NCI-H1092 treated with DMSO at 0.1 percent for 48 hours (cell line): ENCODE measurements around the gene MACC1.
"Not testable (repeated sequence)": the region's sequence is repeated elsewhere in the genome, so short reads cannot be mapped to it uniquely, and the experiment has no call there.

Source experiments
- DNase-seq: peaks from one replicate; lab custom pipeline; 2025; lab: John Stamatoyannopoulos, UW

MACC1 gene

DNA sequence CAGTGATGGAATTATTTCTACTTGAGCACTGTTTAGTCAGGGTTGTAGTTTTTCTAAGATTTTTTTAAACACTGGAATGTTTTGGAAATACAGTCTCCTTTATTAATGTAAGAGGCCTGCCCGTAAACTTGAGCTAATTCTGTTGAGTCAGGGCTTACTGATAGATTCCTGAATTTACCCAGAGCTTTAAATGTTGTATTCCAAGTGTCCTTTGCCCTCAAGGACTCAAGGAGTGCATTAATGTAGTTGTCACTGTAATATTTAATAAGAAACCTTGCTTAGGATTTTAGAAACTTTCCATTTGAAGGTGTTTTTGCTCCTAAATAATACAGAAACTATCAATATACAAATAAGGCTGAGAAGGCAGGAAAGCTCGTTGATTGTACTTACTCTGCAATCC lies 89.2 kb downstream of the MACC1 start:
- no peak for DNase-seq

DNA sequence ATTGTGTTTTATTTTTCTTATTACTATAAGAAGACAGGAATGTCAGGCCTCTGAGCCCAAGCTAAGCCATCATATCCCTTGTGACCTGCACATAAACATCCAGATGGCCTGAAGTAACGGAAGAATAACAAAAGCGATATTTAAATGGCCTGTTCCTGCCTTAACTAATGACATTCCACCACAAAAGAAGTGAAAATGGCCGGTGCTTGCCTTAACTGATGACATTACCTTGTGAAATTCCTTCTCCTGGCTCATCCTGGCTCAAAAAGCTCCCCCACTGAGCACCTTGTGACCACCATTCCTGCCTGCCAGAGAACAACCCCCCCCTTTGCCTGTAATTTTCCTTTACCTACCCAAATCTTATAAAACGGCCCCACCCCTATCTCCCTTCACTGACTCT lies 91.1 kb downstream of the MACC1 start:
- not testable (repeated sequence) for DNase-seq

DNA sequence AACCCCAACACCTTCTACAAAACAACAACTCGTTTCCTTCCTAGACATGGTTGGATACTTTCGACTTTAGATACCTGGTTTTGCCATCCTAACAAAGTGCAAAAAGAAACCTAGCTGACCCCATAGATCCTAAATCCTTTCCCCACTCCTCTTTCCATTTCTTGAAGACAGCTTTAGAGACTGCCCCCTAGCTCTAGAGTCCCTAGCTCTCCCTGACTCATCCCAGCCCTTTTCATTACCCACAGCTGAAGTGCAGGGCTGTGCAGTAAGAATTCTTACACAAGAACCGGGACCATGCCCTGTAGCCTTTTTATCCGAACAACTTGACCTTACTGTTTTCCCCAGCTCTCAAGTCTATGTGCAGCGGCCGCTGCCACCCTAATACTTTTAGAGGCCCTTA lies 93.1 kb downstream of the MACC1 start:
- DNase-seq = not testable (repeated sequence)

DNA sequence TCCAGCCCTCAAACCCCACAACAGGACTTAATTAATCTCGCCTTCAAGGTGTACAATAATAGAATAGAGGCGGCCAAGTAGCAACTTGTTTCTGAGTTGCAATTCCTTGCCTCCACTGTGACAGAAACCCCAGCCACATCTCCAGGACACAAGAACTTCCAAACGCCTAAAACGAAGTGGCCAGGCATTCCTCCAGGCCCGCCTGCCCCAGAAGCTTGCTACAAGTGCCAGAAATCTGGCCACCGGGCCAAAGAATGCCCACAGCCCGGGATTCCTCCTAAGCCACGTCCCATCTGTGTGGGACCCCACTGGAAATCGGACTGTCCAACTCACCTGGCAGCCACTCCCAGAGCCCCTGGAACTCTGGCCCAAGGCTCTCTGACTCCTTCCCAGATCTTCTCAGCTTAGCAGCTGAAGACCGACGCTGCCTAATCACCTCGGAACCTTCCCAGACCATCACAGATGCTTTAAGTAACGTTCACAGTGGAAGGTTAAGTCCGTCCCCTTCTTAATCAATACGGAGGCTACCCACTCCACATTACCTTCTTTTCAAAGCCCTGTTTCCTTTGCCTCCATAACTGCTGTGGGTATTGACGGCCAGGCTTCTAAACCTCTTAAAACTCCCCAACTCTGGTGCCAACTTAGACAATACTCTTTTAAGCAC lies 94.4 kb downstream of the MACC1 start:
- not testable (repeated sequence) for DNase-seq

- DNase-seq = no peak
Observed at GRCh38 chr7:20122073-20122472, 95.1 kb downstream of the MACC1 start.

DNA sequence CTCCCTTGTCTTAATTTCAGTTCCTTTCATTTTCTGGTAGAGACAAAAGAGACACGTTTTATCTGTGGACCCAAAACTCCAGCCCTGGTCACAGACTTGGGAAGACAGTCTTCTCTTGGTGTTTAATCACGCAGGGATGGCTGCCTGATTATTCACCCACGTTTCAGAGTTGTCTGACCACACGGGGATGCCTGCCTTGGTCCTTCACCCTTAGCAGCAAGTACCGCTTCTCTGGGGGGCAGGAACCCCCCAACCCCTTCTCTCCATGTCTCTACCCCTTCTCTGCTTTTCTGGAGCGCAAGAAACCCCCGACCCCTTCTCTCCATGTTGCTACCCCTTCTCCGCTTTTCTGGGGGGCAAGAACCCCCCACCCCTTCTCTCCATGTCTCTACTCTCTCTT lies 95.8 kb downstream of the MACC1 start:
- DNase-seq = no peak

DNA sequence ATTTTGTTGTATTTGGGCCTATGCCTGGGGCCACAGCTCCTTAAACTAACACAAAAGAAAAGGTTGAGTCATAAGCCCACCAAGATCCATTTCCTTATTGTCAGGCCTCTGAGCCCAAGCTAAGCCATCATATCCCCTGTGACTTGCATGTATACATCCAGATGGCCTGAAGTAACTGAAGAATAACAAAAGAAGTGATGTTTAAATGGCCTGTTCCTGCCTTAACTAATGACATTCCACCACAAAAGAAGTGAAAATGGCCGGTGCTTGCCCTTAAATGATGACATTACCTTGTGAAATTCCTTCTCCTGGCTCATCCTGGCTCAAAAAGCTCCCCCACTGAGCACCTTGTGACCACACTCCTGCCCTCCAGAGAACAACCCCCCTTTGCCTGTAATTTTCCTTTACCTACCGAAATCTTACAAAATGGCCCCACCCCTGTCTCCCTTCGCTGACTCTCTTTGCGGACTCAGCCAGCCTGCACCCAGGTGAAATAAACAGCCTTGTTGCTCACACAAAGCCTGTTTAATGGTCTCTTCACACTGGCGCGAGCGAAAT lies 96.5 kb downstream of the MACC1 start:
- not testable (repeated sequence) for DNase-seq

DNA sequence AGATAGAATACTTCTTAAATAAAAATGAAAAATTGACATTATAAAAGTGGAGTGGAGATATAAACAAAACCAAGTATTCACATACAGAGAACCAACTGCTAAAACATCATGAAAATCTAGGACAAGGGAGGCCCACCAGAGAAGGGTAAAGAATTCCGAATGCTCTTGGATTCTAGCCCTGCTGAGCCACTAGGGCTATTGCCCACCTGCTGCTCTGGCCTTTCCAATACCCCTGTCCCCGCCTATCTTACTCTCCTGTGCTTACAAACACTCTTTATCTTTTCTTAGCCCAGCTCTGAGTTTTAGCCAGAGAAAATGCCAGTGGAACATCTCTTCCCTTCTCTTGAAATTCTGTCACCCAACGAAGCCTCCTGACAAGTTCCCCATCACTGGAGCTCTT lies 100.3 kb downstream of the MACC1 start:
- no peak for DNase-seq

DNA sequence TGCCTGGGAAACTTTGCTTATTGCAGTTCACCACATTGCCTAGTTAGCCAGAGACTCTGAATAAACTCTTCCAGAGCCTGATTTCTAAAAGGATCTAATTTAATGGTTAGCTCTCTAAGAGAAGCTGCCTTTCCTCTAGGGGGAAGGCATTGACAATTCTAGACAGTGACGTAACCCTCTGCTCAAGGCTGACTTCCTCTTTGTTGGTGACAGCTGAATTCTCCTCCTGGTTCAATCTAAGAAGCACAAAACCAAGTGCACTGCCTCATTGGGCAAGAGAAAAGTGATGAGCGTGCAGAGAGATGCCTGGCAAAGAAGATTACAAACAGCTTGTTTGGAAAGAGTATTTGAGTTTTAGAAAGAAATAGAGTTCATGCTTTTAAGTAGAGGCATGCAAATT lies 102.7 kb downstream of the MACC1 start:
- DNase-seq = no peak

GRCh38 chr7:20113427-20114027 lies 103.7 kb downstream of the MACC1 start:
- no peak for DNase-seq

- no peak for DNase-seq
Observed at GRCh38 chr7:20112696-20113095, 104.5 kb downstream of the MACC1 start.

GRCh38 chr7:20111821-20112542 lies 105.2 kb downstream of the MACC1 start:
- DNase-seq = no peak

DNA sequence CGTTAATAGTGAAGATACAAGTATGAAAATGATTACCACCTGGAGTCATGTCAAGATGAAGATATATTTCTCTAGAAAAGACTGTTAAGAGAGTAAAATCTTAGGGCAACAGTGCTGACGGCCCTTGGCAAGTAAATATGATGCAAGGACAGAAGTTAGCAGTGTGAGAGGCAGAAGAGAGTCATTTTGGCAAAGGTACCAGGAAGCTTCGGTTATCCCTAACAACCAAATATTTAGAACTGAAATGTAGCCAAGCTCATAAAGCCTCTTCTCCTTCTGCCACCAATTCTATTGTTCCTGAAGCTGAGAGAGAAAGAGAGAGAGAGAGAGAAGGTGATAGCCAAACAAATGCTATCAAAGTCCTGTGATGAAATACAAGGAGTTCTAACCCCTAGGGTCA lies 109.6 kb downstream of the MACC1 start:
- DNase-seq = no peak

GRCh38 chr7:20104696-20105095 lies 112.5 kb downstream of the MACC1 start:
- DNase-seq = no peak

DNA sequence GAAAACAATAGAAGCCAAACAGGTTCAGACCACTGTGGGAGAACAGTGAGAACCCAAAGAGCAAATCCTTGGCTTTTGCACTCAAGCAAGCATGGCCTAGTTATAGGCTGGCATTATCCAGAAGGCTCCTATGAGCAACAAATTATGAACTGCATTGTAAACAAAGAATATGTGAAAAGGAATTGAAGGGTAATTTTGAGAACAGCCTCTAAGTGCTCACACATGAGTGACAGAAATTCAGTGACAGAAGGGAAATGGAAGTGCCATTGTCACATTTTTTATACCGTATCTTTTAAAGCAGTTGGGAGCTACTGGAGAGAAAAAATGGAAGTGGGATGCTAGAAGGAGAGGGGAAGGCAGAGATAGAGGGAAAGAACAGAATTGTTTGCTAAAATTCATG lies 114.2 kb downstream of the MACC1 start:
- DNase-seq = no peak

DNA sequence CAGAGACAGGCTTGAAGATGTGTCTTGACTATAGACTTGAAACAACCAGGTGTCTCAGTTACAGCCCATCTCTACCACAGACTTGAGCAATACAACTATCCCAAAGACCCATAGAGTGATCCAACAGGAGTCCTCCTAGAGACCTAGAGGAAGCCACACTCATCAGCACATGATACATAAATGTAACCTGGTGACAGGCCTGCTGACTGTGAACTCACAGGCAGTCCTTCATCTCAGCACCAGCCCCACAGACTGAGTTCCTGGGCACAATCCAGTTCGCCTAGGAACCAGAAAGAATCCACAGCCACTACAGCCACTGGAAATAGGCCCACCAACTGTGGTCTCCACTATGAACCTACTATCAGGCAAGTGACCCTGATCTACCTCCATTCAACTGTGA lies 121.3 kb downstream of the MACC1 start:
- DNase-seq = no peak

DNA sequence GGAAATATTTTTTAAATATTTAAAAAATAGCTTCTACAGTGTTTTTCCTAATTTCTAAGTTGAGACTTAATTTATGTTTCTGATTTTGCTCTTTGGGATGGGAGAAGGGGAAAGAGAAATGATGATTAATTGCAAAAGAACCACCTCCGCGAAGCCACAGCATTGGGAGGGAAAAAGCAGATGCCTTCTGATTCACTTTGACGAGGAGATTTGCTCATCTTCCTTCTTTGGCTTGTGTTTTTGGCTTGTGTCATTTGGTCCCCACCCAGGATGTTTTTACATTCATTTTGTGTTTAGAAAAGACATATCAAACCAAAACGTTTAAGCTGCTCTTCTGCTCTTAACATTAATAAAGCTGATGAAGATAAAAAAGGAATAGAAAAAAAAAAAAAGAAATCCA lies 121.7 kb downstream of the MACC1 start:
- no peak for DNase-seq

GRCh38 chr7:20089431-20089830 lies 127.8 kb downstream of the MACC1 start:
- DNase-seq = no peak

- no peak for DNase-seq
Observed at GRCh38 chr7:20085086-20085485, 132.1 kb downstream of the MACC1 start.
